NCI-H2029 (cell line): ENCODE results near the gene KCNH6.

Source experiments
- DNase-seq: peaks from one replicate; lab custom pipeline; 2025; lab: John Stamatoyannopoulos, UW

KCNH6 gene

DNA sequence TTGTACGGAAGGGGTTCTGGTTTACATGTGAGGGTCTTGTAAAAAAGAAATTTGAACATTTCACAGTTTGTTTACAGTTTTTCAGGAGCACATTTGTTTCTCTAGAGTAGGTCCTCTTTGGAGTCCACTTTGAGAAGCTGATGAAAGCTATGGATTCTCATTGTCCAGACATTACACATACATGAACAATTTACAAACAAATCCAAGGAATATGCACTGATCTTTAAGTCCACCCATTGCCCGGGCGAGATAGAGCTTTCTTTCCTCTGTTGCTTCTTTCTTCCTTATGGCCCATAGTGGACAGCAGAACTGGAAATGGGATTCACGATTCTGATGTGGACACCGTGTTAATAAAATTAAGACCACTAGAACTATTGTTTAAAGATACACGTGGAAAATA, 29.1 kb downstream of the KCNH6 start:
- no peak for DNase-seq

DNA sequence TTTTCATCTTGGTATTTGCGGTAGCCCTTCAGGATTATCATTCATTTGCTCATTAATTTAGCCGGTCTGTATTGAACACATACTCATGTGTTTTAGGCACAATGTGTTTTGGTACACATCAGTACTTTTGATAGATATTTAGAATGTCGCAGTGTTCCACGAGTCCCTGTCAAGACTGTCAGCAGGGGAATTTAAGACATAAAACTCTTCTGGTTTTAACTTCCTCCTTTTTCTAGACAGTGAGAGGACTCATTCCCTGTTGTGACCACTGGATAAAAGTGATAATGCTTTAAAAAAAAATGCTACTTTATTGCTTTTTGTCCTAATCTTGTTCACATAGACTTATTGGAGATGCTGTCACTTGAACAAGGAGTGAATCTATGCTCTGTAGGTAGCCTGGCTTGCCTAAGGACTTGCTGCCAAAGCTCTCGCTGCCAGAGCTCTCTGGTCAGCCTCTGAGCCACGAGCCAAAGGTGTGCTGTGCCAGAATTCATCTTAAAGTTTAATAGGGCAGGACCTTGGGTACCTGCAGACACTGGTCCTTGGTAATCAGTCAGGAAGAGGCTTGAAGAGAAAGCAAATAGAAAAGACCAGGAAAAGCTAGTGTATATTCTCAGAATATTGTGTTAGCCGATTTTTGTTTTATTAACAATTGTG, 32.5 kb downstream of the KCNH6 start:
- DNase-seq = no peak

DNA sequence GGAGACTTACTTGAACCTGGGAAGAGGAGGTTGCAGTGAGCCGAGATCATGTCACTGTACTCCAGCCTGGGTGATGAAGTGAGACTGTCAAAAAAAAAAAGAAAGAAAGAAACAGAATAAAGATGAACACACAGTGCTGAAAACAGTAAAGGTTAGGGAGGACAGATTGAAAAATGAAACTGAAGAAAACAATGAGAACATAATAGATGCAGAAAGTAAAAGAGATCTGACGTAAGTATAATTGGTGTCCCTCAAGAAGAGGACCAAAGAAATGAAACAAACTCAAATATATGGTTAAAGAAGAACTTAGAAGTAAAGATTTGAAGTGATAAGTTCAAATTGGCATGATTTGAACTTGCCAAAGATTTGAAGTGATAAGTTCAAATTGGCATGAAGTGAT, 34.3 kb downstream of the KCNH6 start:
- DNase-seq = no peak

DNA sequence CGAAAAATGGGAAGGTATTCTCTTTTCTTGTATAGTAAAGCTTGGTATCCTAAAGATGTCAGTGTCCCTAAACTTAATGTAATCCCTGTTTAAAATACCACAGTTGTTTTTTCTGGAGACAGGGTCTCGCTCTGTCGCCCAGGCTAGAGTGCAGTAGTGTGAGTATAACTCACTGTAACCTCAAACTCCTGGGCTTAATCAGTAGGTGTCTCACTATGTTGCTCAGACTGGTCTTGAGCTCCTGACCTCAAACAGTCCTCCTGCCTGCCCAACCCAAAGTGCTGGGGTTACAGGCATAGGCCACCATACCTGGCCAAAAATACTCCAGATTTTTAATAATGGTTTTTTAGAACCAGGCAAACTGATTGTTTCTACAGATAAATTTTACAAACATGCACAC, 35.3 kb downstream of the KCNH6 start:
- no peak for DNase-seq

DNA sequence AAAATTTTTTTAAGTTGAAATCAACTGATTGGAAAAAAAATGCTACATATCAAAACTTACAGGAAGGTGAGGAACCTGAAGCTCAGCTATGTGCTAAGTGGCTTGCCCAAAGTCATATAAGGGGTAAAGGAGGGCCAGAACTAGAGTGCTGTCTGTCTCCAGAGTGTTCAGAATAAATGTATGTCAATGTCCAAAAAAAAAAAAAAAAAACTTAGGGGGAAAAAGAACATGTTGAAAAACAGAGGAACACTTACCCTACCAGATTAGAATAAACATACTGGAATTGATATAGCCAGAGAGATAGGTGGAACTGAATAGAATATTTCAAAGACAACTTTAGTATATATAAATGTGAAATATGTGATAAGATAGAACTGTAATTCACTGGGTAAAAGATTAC, 38.7 kb downstream of the KCNH6 start:
- no peak for DNase-seq

DNA sequence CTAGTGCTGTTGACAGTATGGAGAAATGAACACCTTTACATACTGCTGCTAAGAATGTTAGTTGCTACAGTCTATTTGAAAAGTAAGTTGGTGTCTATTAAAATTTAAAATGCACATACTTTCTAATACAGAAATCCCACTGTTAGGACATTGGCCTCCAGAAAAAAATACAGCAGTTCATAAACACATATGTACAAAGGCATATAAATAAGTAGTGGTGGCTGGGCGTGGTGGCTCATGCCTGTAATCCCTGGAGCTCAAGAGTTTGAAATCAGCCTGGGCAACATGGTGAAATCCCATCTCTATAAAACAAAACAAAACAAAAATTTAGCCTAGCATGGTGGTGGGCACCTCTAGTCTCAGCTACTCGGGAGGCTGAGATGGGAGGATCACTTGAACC, 40.2 kb downstream of the KCNH6 start:
- DNase-seq = no peak

DNA sequence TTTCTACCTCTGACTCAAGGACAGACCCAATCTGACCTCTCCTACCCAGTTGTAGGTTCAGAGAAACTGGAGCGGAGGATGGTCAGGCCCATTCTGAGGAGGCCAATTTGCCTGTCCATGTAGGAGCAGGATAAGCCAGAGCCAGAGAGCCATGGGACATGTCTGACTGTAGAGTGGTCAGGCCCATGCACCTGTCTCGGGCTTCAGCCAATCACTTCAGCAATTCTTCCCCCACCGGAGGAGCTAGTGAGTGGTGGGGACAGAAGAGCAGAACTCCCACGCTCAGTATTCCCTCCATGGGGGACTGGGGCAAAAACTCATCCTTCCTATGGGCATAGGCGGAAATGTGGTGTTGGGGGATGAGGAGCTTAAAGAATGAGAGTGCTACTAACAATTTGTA, 41.4 kb downstream of the KCNH6 start:
- no peak for DNase-seq

DNA sequence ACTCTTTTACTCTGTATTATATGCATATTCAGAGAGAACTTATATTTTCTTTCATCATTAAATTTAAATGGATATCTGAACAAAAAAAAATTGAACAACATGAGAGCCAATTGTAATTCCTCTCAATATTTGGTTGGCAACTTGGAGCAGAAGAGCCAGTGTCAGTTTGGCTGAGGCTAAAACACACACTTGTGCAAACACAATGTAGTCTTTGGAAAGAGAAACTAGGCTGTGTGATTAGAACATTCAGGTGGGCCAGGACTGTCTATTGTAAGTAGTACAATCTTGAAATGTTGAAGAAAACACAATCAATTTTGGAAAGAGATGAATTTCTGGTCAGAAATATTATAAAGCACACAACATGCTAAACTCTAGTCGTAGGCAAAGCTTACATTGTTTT, 44.1 kb downstream of the KCNH6 start:
- DNase-seq = no peak

DNA sequence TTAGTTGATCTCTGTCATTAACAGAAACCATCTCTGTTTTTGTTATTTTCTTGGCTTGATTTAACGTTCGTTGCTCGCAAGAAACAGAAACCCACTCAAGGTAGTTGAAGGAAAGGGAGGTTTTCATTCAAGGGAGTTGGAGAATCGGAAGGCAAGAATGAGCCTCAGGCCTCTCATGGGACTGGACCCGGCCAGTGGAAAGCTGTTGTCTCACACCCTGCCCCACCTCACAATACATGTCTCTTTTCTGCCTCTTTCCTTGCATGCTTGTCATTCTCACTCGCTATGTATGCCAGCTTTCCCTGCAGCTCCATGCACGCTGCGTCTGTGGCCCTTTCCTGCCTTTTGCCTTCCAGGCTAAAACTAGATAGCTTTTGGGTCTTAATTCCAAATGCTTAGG, 45.4 kb downstream of the KCNH6 start:
- no peak for DNase-seq

DNA sequence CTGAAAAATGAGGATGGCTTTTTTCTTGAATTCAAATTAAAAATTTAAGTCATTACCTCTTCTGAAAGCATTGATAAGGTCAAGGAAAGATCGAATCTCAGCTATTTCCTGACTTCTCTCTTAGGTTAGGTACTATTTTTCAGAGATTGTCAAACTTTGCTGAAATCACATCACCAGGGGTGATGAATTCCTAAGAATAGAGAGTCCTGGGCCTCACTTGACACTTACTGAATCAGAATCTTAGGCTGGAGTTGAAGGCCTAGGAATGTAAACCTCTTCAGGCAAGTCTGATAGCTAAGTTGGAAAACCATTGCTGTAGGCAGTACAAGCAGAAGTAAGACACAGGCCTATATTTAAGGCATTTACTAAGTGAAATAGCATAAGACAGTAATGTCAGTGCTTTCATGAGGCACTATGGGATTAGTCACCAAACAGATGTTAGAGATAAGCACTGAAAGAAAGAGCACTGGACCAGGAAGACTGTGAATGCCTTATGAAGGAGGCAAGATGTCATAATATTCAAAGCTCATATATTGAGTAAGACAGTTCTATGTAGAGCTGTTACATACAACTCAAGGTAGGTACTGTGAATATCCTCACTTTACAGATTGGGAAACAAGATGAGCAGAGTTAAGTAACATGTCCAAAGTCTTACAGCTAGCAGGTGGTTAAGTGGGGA, 48.6 kb downstream of the KCNH6 start:
- no peak for DNase-seq

DNA sequence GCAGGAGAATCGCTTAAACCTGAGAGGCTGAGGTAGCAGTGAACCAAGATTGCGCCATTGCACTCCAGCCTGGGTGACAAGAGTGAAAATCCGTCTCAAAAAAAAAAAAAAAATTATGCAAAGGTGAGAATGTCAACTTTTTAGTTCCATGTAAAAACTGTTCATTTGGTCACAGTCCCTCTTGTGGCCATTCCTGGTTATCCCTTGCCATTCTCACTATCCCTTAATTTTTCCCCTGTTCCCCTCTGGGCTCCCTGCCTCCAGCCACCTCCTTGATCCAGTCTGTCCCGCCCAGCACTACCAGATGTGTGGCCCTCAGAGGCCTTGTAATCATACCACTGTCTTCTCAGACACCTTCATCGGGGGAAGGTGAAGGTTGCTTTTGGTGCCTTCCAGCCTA, 50.5 kb downstream of the KCNH6 start:
- DNase-seq = no peak

DNA sequence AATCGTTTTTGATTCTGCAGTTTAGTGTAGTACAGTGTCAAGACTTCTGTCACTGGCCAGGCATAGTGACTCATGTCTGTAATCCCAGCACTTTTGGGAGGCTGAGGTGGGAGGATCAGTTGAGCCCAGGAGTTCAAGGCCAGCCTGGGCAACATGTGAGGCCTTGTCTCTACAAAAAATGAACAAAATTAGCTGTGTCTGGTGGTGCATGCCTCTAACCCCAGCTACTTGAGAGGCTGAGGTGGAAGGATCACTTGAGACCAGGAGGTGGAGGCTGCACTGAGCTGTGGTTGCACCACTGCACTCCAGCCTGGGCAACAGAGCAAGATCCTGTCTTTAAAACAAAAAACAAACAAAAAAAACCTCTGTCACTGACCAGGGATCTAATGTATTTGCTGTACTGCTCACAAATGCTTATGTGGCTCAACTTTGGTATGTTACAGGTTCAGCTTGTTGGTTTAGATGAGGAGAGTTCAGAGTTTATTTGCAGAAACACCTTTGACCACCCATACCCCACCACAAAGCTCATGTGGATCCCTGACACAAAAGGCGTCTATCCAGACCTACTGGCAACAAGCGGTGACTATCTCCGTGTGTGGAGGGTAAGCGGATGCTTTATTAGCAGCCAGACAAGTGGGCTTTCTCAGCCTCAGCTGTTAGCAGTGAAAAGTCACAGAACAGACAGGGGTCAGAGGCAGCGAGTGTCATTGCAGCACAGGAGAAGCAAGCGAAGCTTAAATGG, 55.0 kb downstream of the KCNH6 start:
- DNase-seq = no peak

DNA sequence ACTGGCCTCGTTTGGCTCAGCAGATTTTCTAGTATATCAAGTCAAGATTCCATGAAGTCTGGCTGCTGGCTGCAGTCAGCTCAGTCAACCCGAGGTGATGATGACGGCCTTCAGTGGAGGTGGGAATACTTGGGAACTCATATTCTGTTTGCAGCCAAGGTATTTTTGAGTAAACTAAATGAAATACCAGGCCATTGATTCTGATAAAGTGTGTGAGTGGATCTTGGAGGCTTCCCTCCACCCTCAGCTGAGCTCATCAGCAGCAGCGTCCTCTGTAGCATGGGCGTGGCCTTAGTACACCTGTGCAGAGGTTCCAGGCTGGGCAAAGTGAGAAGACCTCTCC, 55.6 kb downstream of the KCNH6 start:
- no peak for DNase-seq

DNA sequence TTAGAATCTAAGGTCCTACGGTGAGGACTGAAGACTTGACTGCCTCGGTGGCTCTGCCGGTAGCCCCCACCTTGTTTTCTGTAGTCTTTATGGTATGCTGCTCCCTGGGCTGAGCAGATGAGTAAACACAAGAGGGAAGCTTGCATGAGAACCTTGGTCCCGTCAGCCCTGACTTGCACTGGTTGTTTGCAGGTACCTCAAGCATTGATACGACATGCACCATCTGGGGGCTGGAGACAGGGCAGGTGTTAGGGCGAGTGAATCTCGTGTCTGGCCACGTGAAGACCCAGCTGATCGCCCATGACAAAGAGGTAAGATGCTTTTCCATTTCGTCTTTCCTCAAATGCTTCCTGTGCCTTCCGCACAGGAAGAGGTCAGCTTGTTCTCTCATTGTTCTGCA, 56.5 kb downstream of the KCNH6 start:
- DNase-seq = no peak

DNA sequence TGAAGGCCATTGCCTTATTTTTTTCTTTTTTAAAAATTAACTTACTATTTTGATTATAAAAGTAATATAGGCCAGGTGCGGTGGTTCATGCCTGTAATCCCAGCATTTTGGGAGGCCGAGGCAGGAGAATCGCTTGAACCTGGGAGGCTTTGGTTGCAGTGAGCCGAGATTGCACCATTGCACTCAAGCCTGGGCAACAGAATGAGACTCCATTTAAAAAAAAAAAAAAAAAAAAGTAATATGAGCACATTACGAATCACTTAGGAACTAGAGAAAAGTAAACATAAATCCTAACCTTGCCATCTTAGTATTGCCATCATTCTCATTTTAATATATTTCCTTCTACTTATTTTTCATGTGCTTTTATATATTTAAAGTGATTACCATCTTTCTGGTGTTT, 64.6 kb downstream of the KCNH6 start:
- DNase-seq = no peak

DNA sequence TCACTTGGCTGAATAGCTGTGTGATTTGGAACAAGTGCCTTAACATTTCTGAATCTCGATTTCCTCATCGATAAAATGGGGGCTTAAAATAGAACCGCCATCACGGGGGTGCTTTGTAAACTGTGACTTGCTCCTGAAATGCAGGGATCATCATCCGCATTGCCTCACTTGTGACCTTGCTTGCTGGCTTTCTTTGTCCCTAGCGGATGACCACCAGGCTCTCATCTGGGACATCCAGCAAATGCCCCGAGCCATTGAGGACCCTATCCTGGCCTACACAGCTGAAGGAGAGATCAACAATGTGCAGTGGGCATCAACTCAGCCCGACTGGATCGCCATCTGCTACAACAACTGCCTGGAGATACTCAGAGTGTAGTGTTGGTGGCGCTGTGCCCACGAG, 65.6 kb downstream of the KCNH6 start:
- no peak for DNase-seq

DNA sequence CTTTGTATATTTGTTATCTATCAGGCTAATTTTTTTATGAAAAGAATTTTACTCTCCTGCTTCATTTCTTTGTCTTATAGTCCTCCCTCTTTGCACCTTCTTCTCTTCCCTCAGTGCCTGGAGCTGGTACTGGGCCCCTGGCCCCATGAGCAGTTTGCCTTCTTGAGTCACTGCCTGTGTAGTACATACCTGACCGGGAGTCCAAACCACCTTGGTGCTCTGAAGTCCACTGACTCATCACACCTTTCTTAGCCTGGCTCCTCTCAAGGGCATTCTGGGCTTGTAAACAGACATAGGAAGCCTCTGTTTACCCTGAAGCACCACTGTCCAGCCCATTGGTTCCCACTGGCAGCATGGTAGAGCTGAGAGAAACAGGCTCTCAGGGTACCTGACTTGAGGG, 66.5 kb downstream of the KCNH6 start:
- DNase-seq = no peak

DNA sequence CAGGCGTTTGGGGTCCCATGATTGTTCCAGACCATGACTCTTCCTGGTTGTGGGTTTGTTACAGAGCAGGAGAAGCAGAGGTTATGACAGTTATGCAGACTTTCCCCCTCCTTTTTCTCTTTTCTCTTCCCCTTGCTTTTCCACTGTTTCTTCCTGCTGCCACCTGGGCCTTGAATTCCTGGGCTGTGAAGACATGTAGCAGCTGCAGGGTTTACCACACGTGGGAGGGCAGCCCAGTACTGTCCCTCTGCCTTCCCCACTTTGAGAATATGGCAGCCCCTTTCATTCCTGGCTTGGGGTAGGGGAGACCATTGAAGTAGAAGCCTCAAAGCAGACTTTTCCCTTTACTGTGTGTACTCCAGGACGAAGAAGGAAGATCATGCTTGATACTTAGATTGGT, 69.6 kb downstream of the KCNH6 start:
- DNase-seq = no peak

DNA sequence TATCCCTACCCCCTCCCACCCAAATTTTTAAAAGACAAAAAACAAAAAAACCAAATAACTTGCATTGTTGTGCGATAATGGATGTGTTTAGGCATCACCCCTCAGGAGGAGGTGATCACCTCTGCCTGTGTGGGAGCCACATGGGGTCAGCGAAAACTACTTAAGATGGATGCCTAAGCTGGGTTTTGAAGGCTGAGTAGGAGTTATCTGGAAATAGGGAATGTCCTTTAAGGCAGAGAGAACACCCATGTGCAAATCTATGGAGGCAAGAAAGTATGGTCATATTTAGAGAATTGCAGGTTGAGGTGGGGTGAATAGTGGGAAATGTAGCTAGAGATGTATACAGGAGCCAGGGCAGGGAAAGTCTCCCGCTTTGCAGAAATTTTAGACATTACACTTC, 72.0 kb downstream of the KCNH6 start:
- DNase-seq = no peak
